A549 (cell line): ENCODE measurements around the gene SLC40A1. TPM values are rescaled to one million over a fixed set of nuclear protein-coding genes. Genes with fewer than 3 reads are reported as not detected.

Source experiments
- ATAC-seq, 2 experiments: fragments of 200-7000 bp in 1 of 2; fragments of >200 bp in 1 of 2; cut with Nextera tagmentation in 1 of 2; cut with Tn5 transposase in 1 of 2; 3 replicates each; pipeline versions ENCODE4 v1.8.0 to v1.9.1; 2018 to 2020; ENCODE audit warnings: mild to moderate bottlenecking in 1 of 2, moderate library complexity in 1 of 2
- CTCF ChIA-PET: fragments of 300-600 bp; sonication (Branson Sonifier 250); formaldehyde crosslinking; extraction: SDS; loops from one replicate; lab custom pipeline; 2021; ENCODE audit warnings: antibody characterized with exemption, inconsistent platforms; lab: Yijun Ruan, JAX
- POLR2A ChIA-PET: fragments of 350-600 bp; formaldehyde crosslinking; extraction: SDS; loops from one replicate; lab custom pipeline; 2021; ENCODE audit warnings: antibody characterized with exemption, inconsistent platforms; lab: Yijun Ruan, JAX
- DNase-seq, 2 experiments: peaks; one replicate each; pipeline versions ENCODE4 v3.0.0 to v3.0.0-alpha.2; 2011 to 2016; ENCODE audit warnings: low read depth in 1 of 2, low spot score in 1 of 2
- FAIRE-seq: peaks from 2 replicates; lab custom pipeline; 2011; peaks lifted over from hg19 to GRCh38; lab: Jason Lieb, UNC
- H3K27ac ChIP-seq, 2 experiments: fragments of >200 bp; sonication (Bioruptor Twin); formaldehyde crosslinking; 3 replicates each; pipeline ENCODE4 v1.5.1; 2016 to 2017
- H3K4me1 ChIP-seq: fragments of >200 bp; sonication (Bioruptor Twin); formaldehyde crosslinking; 3 replicates; pipeline ENCODE4 v1.6.1; 2016
- H3K4me2 ChIP-seq: fragments of >200 bp; sonication (Bioruptor Twin); formaldehyde crosslinking; 3 replicates; pipeline ENCODE4 v1.6.1; 2016
- H3K4me3 ChIP-seq: fragments of >200 bp; sonication (Bioruptor Twin); formaldehyde crosslinking; 3 replicates; pipeline ENCODE4 v1.5.1; 2016
- H3K9me3 ChIP-seq: fragments of >200 bp; sonication (Bioruptor Twin); formaldehyde crosslinking; 3 replicates; pipeline ENCODE4 v1.6.1; 2016
- CEBPB ChIP-seq, 2 experiments: fragments of >200 bp in 1 of 2; sonication (Bioruptor Twin) in 1 of 2; formaldehyde crosslinking in 1 of 2; IDR thresholded peaks; 2 replicates each; pipeline ENCODE4 v1.6.1; 2012 to 2016
- CHD2 ChIP-seq: fragments of 150-350 bp; IDR thresholded peaks from 2 replicates; pipeline ENCODE4 v1.6.1; 2014; ENCODE audit warnings: low read length; ENCODE audit not compliant: partially characterized antibody
- EHMT2 ChIP-seq: fragments of 200-600 bp; sonication (generic); IDR thresholded peaks from 2 replicates; pipeline ENCODE4 v1.6.1; 2016; ENCODE audit warnings: antibody characterized with exemption, low read depth, mild to moderate bottlenecking, moderate library complexity
- ESRRA ChIP-seq: fragments of 150-350 bp; IDR thresholded peaks from 2 replicates; pipeline ENCODE4 v1.6.1; 2014; ENCODE audit warnings: mild to moderate bottlenecking, low read length, borderline replicate concordance
- FOSL2 ChIP-seq, 2 experiments: fragments of 450-650 bp in 1 of 2; fragments of >200 bp in 1 of 2; sonication (Bioruptor Twin) in 1 of 2; formaldehyde crosslinking; IDR thresholded peaks; 2 replicates each; pipeline versions ENCODE4 v1.5.0 to v1.6.1; 2016 to 2020; ENCODE audit warnings: mild to moderate bottlenecking in 1 of 2, moderate library complexity in 1 of 2
- HOXA7 ChIP-seq: fragments of 250-450 bp; sonication (Bioruptor Pico); IDR thresholded peaks from 2 replicates; pipeline ENCODE4 v1.5.0; 2020; ENCODE audit warnings: mild to moderate bottlenecking, moderate library complexity
- HOXB13 ChIP-seq: fragments of 250-450 bp; sonication (Bioruptor Pico); IDR thresholded peaks from 2 replicates; pipeline ENCODE4 v1.5.0; 2020; ENCODE audit warnings: low read depth, mild to moderate bottlenecking, moderate library complexity
- JUN ChIP-seq, 2 experiments: fragments of >200 bp; sonication (Bioruptor Twin); formaldehyde crosslinking; IDR thresholded peaks; 2 replicates in 1 of 2; 3 replicates in 1 of 2; pipeline ENCODE4 v1.6.1; 2016 to 2017
- JUNB ChIP-seq: fragments of >200 bp; sonication (Bioruptor Twin); formaldehyde crosslinking; IDR thresholded peaks from 2 replicates; pipeline ENCODE4 v1.6.1; 2016
- MAFK ChIP-seq: fragments of 450-650 bp; IDR thresholded peaks from 2 replicates; pipeline ENCODE4 v1.6.1; 2014; ENCODE audit not compliant: partially characterized antibody
- POLR2AphosphoS2 ChIP-seq: conservative IDR thresholded peaks from 2 replicates; pipeline ENCODE4 v1.6.1; 2012; ENCODE audit warnings: low read length, improper control_type of control experiment, inconsistent platforms
- RAD21 ChIP-seq, 2 experiments: fragments of >200 bp in 1 of 2; sonication (Bioruptor Twin) in 1 of 2; formaldehyde crosslinking in 1 of 2; IDR thresholded peaks in 1 of 2; conservative IDR thresholded peaks in 1 of 2; 2 replicates in 1 of 2; 3 replicates in 1 of 2; pipeline ENCODE4 v1.6.1; 2012 to 2018; ENCODE audit warnings: inconsistent platforms in 1 of 2
- RNF2 ChIP-seq: fragments of 200-600 bp; sonication (generic); IDR thresholded peaks from 2 replicates; pipeline ENCODE4 v1.6.1; 2016; ENCODE audit warnings: low read depth, mild to moderate bottlenecking, antibody characterized with exemption, moderate library complexity, borderline replicate concordance
- SMC3 ChIP-seq: fragments of >200 bp; sonication (Bioruptor Twin); formaldehyde crosslinking; IDR thresholded peaks from 3 replicates; pipeline ENCODE4 v1.6.1; 2018; ENCODE audit warnings: inconsistent platforms
- SREBF2 ChIP-seq: fragments of 450-650 bp; IDR thresholded peaks from 2 replicates; pipeline ENCODE4 v1.6.1; 2014; ENCODE audit warnings: mild to moderate bottlenecking, moderate library complexity
- ZC3H11A ChIP-seq: fragments of 450-650 bp; IDR thresholded peaks from 2 replicates; pipeline ENCODE4 v1.6.1; 2014; ENCODE audit warnings: antibody characterized with exemption, mild to moderate bottlenecking
- ZSCAN20 ChIP-seq: fragments of 250-450 bp; sonication (Bioruptor Pico); IDR thresholded peaks from 2 replicates; pipeline ENCODE4 v1.8.0; 2022; ENCODE audit warnings: mild to moderate bottlenecking, moderate library complexity
- WGBS: methylation state at CpG from one replicate; pipeline ENCODE4 v1.1.6; 2017; ENCODE audit errors: missing lambda C conversion rate; 5-methylcytosine and 5-hydroxymethylcytosine counted together
- polyA plus RNA-seq, 4 experiments: library from polyadenylated mRNA; depleted of rRNA in 3 of 4; stranded (reverse); fragments of >200 nt; fragmentation: RNase III in 1 of 4; extraction: RNeasy Plus Mini Kit Qiagen cat#74134 plus additional on column Dnase treatment in 1 of 4; gene quantifications; 2 replicates in 3 of 4; 3 replicates in 1 of 4; pipeline ENCODE4 v1.2.3, GENCODE V29; 2011 to 2017
- TF ChIP-seq, protein P1 (sequence below): fragments of >200 bp; sonication (Bioruptor Twin); formaldehyde crosslinking; IDR thresholded peaks from 2 replicates; pipeline ENCODE4 v1.6.1; 2016
- TF ChIP-seq, protein P2 (sequence below): fragments of >200 bp; sonication (Bioruptor Twin); formaldehyde crosslinking; IDR thresholded peaks from 3 replicates; pipeline ENCODE4 v1.5.1; 2016
- TF ChIP-seq, protein P3 (sequence below): fragments of 200-600 bp; sonication (generic); IDR thresholded peaks from 2 replicates; pipeline ENCODE4 v1.6.1; 2016; ENCODE audit warnings: antibody characterized with exemption, mild to moderate bottlenecking, moderate library complexity
- TF ChIP-seq, protein P4 (sequence below): IDR thresholded peaks from 2 replicates; pipeline ENCODE4 v1.6.1; 2012; ENCODE audit warnings: low read depth, borderline replicate concordance

Gene SLC40A1
- polyA plus RNA-seq, 2 of the 4 experiments (the other 2 are of a cell fraction): 8.2 to 12.3 TPM

DNA sequence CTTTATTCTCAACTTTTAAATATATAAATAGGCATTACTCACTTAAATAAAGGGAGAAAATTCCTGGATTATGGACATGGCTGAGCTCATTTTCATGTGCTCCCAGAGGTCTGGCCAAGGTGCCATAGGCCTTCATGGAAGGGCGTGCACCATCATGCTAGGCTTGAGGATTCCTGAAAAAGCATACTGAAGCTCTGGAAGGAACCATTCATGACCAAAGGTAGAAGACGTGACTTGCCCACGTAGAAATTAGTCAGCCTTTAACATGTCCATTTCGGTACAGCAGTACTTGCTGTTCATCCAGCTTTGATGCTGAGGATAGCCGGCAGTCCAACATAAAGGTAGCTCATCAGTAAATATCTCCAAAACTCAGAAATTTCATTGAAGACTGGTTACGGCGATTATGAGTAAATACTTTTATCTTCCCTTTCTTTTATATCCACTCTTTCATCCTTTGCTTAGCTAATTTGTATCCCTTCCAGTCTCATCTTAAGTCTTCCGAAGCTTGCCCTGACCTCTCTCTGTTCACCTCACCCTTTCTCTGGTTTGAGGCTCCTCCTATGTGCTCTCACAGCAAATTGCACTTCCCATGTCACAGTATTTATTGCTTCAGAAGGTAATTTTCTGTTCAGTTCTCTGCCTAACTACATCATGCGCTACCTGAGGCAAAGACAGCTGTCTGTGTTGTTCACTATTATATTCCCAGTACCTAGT is 48.4 kb upstream of the SLC40A1 start:
- FAIRE-seq (no peak), ATAC-seq (peak; percentile 52 to 76; a peak in 4 of 6 replicates), DNase-seq (peak in 1 of 2 experiments; percentile 51)
- TF ChIP-seq, protein P1, sequence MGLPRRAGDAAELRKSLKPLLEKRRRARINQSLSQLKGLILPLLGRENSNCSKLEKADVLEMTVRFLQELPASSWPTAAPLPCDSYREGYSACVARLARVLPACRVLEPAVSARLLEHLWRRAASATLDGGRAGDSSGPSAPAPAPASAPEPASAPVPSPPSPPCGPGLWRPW: no peak
- TF ChIP-seq RAD21 (conservative IDR thresholded peaks at IDR 0.05 in 1 of 2, IDR thresholded peaks at IDR 0.05 in 1 of 2): peak; percentile 35 to 55; a peak in 2 of 5 replicates
- TF ChIP-seq, protein P2, sequence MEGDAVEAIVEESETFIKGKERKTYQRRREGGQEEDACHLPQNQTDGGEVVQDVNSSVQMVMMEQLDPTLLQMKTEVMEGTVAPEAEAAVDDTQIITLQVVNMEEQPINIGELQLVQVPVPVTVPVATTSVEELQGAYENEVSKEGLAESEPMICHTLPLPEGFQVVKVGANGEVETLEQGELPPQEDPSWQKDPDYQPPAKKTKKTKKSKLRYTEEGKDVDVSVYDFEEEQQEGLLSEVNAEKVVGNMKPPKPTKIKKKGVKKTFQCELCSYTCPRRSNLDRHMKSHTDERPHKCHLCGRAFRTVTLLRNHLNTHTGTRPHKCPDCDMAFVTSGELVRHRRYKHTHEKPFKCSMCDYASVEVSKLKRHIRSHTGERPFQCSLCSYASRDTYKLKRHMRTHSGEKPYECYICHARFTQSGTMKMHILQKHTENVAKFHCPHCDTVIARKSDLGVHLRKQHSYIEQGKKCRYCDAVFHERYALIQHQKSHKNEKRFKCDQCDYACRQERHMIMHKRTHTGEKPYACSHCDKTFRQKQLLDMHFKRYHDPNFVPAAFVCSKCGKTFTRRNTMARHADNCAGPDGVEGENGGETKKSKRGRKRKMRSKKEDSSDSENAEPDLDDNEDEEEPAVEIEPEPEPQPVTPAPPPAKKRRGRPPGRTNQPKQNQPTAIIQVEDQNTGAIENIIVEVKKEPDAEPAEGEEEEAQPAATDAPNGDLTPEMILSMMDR: 0 out of 3 replicates have a peak, but pooled peaks have one; percentile 11
- peak; percentile 34; the same call in 1 of the 3 replicates for TF ChIP-seq SMC3
- H3K4me2 ChIP-seq: no peak overlapping the region
- H3K9me3 ChIP-seq: no peaks in the 10 kb centered on the region
- no peak overlapping the region for H3K4me3 ChIP-seq
- ChIA-PET POLR2A (interaction anchor here (2.1 kb wide), 1 partner anchor 49 kb away, joined by 15 read pairs; the partner anchor contains the start of gene SLC40A1), CTCF (interaction anchor here (0.7 to 3.1 kb wide), 12 partner anchors 11 to 165 kb away, joined by 3 to 9 read pairs (median 4); partner anchors contain the start of gene ASNSD1)
- 0 out of 6 replicates have a peak overlapping the region, but pooled peaks of 1 of the 2 experiments have one; percentile 5 for H3K27ac ChIP-seq
- WGBS: 92% methylated on average over 9 of the region's 9 CpGs
- H3K4me1 ChIP-seq: peaks cover 16% of the 10 kb centered on the region; the same call in 2 of the 3 replicates

DNA sequence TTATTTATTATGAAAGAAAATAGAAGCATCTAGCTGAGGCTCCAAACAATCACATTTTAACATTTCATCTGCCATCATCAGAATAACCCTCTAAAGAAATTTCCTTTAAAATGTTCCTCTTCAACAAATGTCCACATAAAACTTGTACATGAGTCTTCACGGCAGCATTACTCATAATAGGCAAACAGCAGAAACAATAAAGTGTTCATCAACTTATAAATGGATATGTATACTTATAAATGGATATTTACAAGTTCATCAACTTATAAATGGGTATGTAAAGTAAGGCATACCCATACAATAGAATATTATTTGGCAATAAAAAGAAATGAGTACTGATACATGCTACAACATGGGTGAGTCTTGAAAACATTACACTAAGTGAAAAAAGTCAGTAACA is 47.2 kb upstream of the SLC40A1 start:
- H3K4me3 ChIP-seq: no peak overlapping the region
- TF ChIP-seq, protein P3, sequence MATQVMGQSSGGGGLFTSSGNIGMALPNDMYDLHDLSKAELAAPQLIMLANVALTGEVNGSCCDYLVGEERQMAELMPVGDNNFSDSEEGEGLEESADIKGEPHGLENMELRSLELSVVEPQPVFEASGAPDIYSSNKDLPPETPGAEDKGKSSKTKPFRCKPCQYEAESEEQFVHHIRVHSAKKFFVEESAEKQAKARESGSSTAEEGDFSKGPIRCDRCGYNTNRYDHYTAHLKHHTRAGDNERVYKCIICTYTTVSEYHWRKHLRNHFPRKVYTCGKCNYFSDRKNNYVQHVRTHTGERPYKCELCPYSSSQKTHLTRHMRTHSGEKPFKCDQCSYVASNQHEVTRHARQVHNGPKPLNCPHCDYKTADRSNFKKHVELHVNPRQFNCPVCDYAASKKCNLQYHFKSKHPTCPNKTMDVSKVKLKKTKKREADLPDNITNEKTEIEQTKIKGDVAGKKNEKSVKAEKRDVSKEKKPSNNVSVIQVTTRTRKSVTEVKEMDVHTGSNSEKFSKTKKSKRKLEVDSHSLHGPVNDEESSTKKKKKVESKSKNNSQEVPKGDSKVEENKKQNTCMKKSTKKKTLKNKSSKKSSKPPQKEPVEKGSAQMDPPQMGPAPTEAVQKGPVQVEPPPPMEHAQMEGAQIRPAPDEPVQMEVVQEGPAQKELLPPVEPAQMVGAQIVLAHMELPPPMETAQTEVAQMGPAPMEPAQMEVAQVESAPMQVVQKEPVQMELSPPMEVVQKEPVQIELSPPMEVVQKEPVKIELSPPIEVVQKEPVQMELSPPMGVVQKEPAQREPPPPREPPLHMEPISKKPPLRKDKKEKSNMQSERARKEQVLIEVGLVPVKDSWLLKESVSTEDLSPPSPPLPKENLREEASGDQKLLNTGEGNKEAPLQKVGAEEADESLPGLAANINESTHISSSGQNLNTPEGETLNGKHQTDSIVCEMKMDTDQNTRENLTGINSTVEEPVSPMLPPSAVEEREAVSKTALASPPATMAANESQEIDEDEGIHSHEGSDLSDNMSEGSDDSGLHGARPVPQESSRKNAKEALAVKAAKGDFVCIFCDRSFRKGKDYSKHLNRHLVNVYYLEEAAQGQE: no peak
- TF ChIP-seq CHD2: no peak
- TF ChIP-seq SMC3: no peak
- no peak for TF ChIP-seq EHMT2
- no peak for TF ChIP-seq HOXA7 (CRISPR knock-in tag)
- no peak for TF ChIP-seq JUNB
- no peak for TF ChIP-seq MAFK
- no peak for TF ChIP-seq RNF2
- TF ChIP-seq, protein P4, sequence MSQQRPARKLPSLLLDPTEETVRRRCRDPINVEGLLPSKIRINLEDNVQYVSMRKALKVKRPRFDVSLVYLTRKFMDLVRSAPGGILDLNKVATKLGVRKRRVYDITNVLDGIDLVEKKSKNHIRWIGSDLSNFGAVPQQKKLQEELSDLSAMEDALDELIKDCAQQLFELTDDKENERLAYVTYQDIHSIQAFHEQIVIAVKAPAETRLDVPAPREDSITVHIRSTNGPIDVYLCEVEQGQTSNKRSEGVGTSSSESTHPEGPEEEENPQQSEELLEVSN: no peak
- TF ChIP-seq FOSL2 (IDR thresholded peaks at IDR 0.05): no peak
- no peak for TF ChIP-seq FOSL2 (CRISPR knock-in tag; IDR thresholded peaks at IDR 0.05)
- no peak for TF ChIP-seq RAD21 (conservative IDR thresholded peaks at IDR 0.05 in 1 of 2, IDR thresholded peaks at IDR 0.05 in 1 of 2)
- TF ChIP-seq SREBF2: no peak
- TF ChIP-seq POLR2AphosphoS2: no peak
- no peak for TF ChIP-seq JUN (IDR thresholded peaks at IDR 0.05)
- no peak for TF ChIP-seq CEBPB (IDR thresholded peaks at IDR 0.05)
- TF ChIP-seq ESRRA: no peak
- no peak for TF ChIP-seq HOXB13 (CRISPR knock-in tag)
- TF ChIP-seq ZC3H11A: no peak
- TF ChIP-seq, protein P2: no peak
- no peak for TF ChIP-seq ZSCAN20 (CRISPR knock-in tag)
- peaks cover 16% of the 10 kb centered on the region; the same call in 2 of the 3 replicates for H3K4me1 ChIP-seq
- CTCF ChIA-PET: interaction anchor here (1.4 to 3.1 kb wide), 2 partner anchors 33 to 36 kb away, joined by 4 to 8 read pairs; partner anchors contain the start of gene ASNSD1
- H3K4me2 ChIP-seq: no peak overlapping the region
- FAIRE-seq: no peak
- no peak for DNase-seq
- POLR2A ChIA-PET: interaction anchor here (0.7 to 2.0 kb wide), 2 partner anchors 12 to 47 kb away, joined by 4 to 9 read pairs; partner anchors contain the start of gene SLC40A1
- WGBS: 74% methylated on average over 1 of the region's 1 CpG
- no peak for ATAC-seq
- no peak overlapping the region for H3K27ac ChIP-seq
- no peaks in the 10 kb centered on the region for H3K9me3 ChIP-seq
